Measurements from ENCODE around the gene MOK.

The MOK gene

GRCh38 chr14:102187044-102187443 lies 117.9 kb downstream of the MOK start:
- in situ Hi-C loops (cut with MboI; ENCODE audit: low sequenced_read_pairs) = no loop called here

GRCh38 chr14:102185360-102185759 lies 119.6 kb downstream of the MOK start:
- in situ Hi-C loops (cut with MboI; ENCODE audit: low sequenced_read_pairs) = no loop called here

- in situ Hi-C loops (cut with MboI; ENCODE audit: low sequenced_read_pairs) = no loop called here
Observed at GRCh38 chr14:102184316-102185035, 120.5 kb downstream of the MOK start.

GRCh38 chr14:102183886-102184285 lies 121.1 kb downstream of the MOK start:
- in situ Hi-C loops (cut with MboI; ENCODE audit: low sequenced_read_pairs) = no loop called here

GRCh38 chr14:102182936-102183619 lies 121.9 kb downstream of the MOK start:
- in situ Hi-C loops (cut with MboI; ENCODE audit: low sequenced_read_pairs) = no loop called here

GRCh38 chr14:102182190-102182589 lies 122.8 kb downstream of the MOK start:
- in situ Hi-C loops (cut with MboI; ENCODE audit: low sequenced_read_pairs) = no loop called here

- in situ Hi-C loops (cut with MboI; ENCODE audit: low sequenced_read_pairs) = no loop called here
Observed at GRCh38 chr14:102181187-102181586, 123.8 kb downstream of the MOK start.

- in situ Hi-C loops (cut with MboI; ENCODE audit: low sequenced_read_pairs) = no loop called here
Observed at GRCh38 chr14:102180248-102180998, 124.5 kb downstream of the MOK start.

Measured in HL-60/S4 treated with phorbol 12-myristate 13-acetate at 8.2 ng/mL for 4 days and 3 days (cell line).